Neural progenitor cell (in vitro differentiated cells): ENCODE results near the gene EMSY. TPM values are rescaled to one million over a fixed set of nuclear protein-coding genes. Genes with fewer than 3 reads are reported as not detected.

ENCODE experiments used
- DNase-seq: peaks from one replicate; pipeline ENCODE4 v3.0.0-alpha.2; 2016; ENCODE audit warnings: low spot score
- H2AFZ ChIP-seq: fragments of 200-600 bp; sonication (generic); replicated peaks from 2 replicates; pipeline ENCODE4 v1.6.1; 2016; ENCODE audit warnings: antibody characterized with exemption
- H3F3A ChIP-seq: fragments of 200-600 bp; sonication (generic); 2 replicates; pipeline ENCODE4 v1.6.1; 2016; ENCODE audit warnings: antibody characterized with exemption, low read depth
- H3K27ac ChIP-seq: fragments of 200-600 bp; sonication (generic); 2 replicates; pipeline ENCODE4 v1.5.1; 2016; ENCODE audit warnings: mild to moderate bottlenecking
- H3K27me3 ChIP-seq: fragments of 200-600 bp; sonication (generic); 2 replicates; pipeline ENCODE4 v1.6.1; 2016; ENCODE audit warnings: mild to moderate bottlenecking, moderate library complexity
- H3K36me3 ChIP-seq: fragments of 200-600 bp; sonication (generic); 2 replicates; pipeline ENCODE4 v1.5.1; 2016
- H3K4me1 ChIP-seq: fragments of 200-600 bp; sonication (generic); 2 replicates; pipeline ENCODE4 v1.6.1; 2016; ENCODE audit warnings: mixed run types
- H3K4me2 ChIP-seq: fragments of 200-600 bp; sonication (generic); 2 replicates; pipeline ENCODE4 v1.6.1; 2016
- H3K4me3 ChIP-seq: fragments of 200-600 bp; sonication (generic); 2 replicates; pipeline ENCODE4 v1.5.1; 2016
- H3K79me2 ChIP-seq: fragments of 200-600 bp; sonication (generic); 2 replicates; pipeline ENCODE4 v1.6.1; 2016; ENCODE audit warnings: low read depth
- H3K9ac ChIP-seq: fragments of 200-600 bp; sonication (generic); 2 replicates; pipeline ENCODE4 v1.6.1; 2016
- H3K9me3 ChIP-seq: fragments of 200-600 bp; sonication (generic); 2 replicates; pipeline ENCODE4 v1.5.1; 2016; ENCODE audit warnings: low read depth
- H4K20me1 ChIP-seq: fragments of 200-600 bp; sonication (generic); 2 replicates; pipeline ENCODE4 v1.6.1; 2016; ENCODE audit warnings: low read depth
- H3K27ac Mint-ChIP-seq: 3 replicates; pipeline ENCODE4 v1.8.0; 2021; ENCODE audit warnings: mixed read lengths
- H3K27me3 Mint-ChIP-seq: 2 replicates; pipeline ENCODE4 v1.8.0; 2022; ENCODE audit warnings: low read depth, mild to moderate bottlenecking, inconsistent platforms, moderate library complexity, mixed read lengths; ENCODE audit not compliant: insufficient read depth
- H3K36me3 Mint-ChIP-seq: 3 replicates; pipeline ENCODE4 v1.8.0; 2021; ENCODE audit warnings: mixed read lengths
- H3K4me1 Mint-ChIP-seq: 3 replicates; pipeline ENCODE4 v1.8.0; 2021; ENCODE audit warnings: mixed read lengths
- H3K4me3 Mint-ChIP-seq: 3 replicates; pipeline ENCODE4 v1.8.0; 2021; ENCODE audit warnings: mild to moderate bottlenecking, moderate library complexity, mixed read lengths
- H3K9me3 Mint-ChIP-seq: 3 replicates; pipeline ENCODE4 v1.8.0; 2020; ENCODE audit warnings: mixed read lengths
- CTCF ChIP-seq: fragments of 200-600 bp; sonication (generic); IDR thresholded peaks from 2 replicates; pipeline ENCODE4 v1.5.1; 2017; ENCODE audit warnings: antibody characterized with exemption, mild to moderate bottlenecking
- EZH2 ChIP-seq: fragments of 200-600 bp; sonication (generic); IDR thresholded peaks from 2 replicates; pipeline ENCODE4 v1.6.1; 2017; ENCODE audit warnings: antibody characterized with exemption, mild to moderate bottlenecking, moderate library complexity
- EZH2phosphoT487 ChIP-seq: fragments of 200-600 bp; sonication (generic); IDR thresholded peaks from 2 replicates; pipeline ENCODE4 v1.6.1; 2017; ENCODE audit warnings: antibody characterized with exemption
- total RNA-seq: library from RNA; depleted of rRNA; stranded (reverse); fragments of >200 nt; gene quantifications from 2 replicates; pipeline ENCODE4 v1.2.3, GENCODE V29; 2015; ENCODE audit warnings: low replicate concordance

The EMSY gene
- total RNA-seq, 1 donor from 2014 or later = 92.0 TPM

- TF ChIP-seq EZH2 (no peak), EZH2phosphoT487 (no peak), CTCF (no peak)
- Histone ChIP-seq H3K4me1 (no peaks in the 10 kb centered on the region), H3K27ac (no peak overlapping the region), H3K9ac (no peak overlapping the region), H4K20me1 (no peaks in the 10 kb centered on the region), H3K4me3 (no peak overlapping the region), H3K9me3 (no peaks in the 10 kb centered on the region), H3F3A (no peaks in the 10 kb centered on the region), H3K4me2 (no peak overlapping the region), H3K79me2 (peaks cover 36% of the 10 kb centered on the region), H3K36me3 (peaks cover 15% of the 10 kb centered on the region), H3K27me3 (no peaks in the 10 kb centered on the region), H2AFZ (no peak overlapping the region)
- no peak for DNase-seq
- Mint-ChIP-seq H3K27me3 (no peaks in the 10 kb centered on the region), H3K27ac (no peak overlapping the region), H3K4me1 (no peaks in the 10 kb centered on the region), H3K9me3 (peaks cover 3% of the 10 kb centered on the region), H3K4me3 (no peak overlapping the region), H3K36me3 (peaks cover 41% of the 10 kb centered on the region)
Observed at GRCh38 chr11:76493626-76494539, 49.1 kb downstream of the EMSY start.

GRCh38 chr11:76495019-76495418 is 50.2 kb downstream of the EMSY start:
- H3K27me3 ChIP-seq = no peaks in the 10 kb centered on the region
- no peaks in the 10 kb centered on the region for H3K4me1 Mint-ChIP-seq
- peaks cover 8% of the 10 kb centered on the region for H3K9me3 Mint-ChIP-seq
- no peaks in the 10 kb centered on the region for H3K27me3 Mint-ChIP-seq
- H3K4me1 ChIP-seq = no peaks in the 10 kb centered on the region
- H3K4me2 ChIP-seq = no peak overlapping the region
- no peak overlapping the region for H3K9ac ChIP-seq
- peaks cover 38% of the 10 kb centered on the region for H3K36me3 Mint-ChIP-seq
- H3F3A ChIP-seq = no peaks in the 10 kb centered on the region
- no peak for DNase-seq
- TF ChIP-seq EZH2 (no peak), CTCF (no peak), EZH2phosphoT487 (no peak)
- H3K36me3 ChIP-seq = peaks cover 15% of the 10 kb centered on the region
- H3K27ac Mint-ChIP-seq = no peak overlapping the region
- H4K20me1 ChIP-seq = no peaks in the 10 kb centered on the region
- no peak overlapping the region for H3K4me3 ChIP-seq
- no peak overlapping the region for H3K4me3 Mint-ChIP-seq
- no peak overlapping the region for H3K27ac ChIP-seq
- H2AFZ ChIP-seq = no peak overlapping the region
- H3K9me3 ChIP-seq = no peaks in the 10 kb centered on the region
- peaks cover 25% of the 10 kb centered on the region for H3K79me2 ChIP-seq

- H3K27ac Mint-ChIP-seq = no peak overlapping the region
Observed at GRCh38 chr11:76496174-76496573, 51.4 kb downstream of the EMSY start.

More at GRCh38 chr11:76496174-76496573, 51.4 kb downstream of the EMSY start:
- peaks cover 18% of the 10 kb centered on the region for H3K9me3 Mint-ChIP-seq
- DNase-seq = no peak
- H3K36me3 Mint-ChIP-seq = peaks cover 46% of the 10 kb centered on the region
- H3K4me3 ChIP-seq = no peak overlapping the region
- no peaks in the 10 kb centered on the region for H3K27me3 Mint-ChIP-seq
- peaks cover 7% of the 10 kb centered on the region for H3K9me3 ChIP-seq
- no peaks in the 10 kb centered on the region for H3K4me1 ChIP-seq
- no peaks in the 10 kb centered on the region for H3K27me3 ChIP-seq
- H4K20me1 ChIP-seq = no peaks in the 10 kb centered on the region
- no peak overlapping the region for H3K9ac ChIP-seq
- no peak overlapping the region for H3K27ac ChIP-seq
- H3K4me3 Mint-ChIP-seq = no peak overlapping the region
- H2AFZ ChIP-seq = no peak overlapping the region
- H3K4me1 Mint-ChIP-seq = no peaks in the 10 kb centered on the region
- TF ChIP-seq EZH2 (no peak), EZH2phosphoT487 (no peak), CTCF (no peak)
- H3F3A ChIP-seq = no peaks in the 10 kb centered on the region
- H3K4me2 ChIP-seq = no peak overlapping the region
- H3K79me2 ChIP-seq = peaks cover 16% of the 10 kb centered on the region
- H3K36me3 ChIP-seq = peaks cover 22% of the 10 kb centered on the region
